Right lobe of liver (tissue), 6 donors: ENCODE measurements around the gene EXOC1L. TPM values are rescaled to one million over a fixed set of nuclear protein-coding genes. Genes with fewer than 3 reads are reported as not detected.

Experiments
- ATAC-seq, 4 donors: fragments of 200-7000 bp; cut with Tn5 transposase; one replicate each; pipeline ENCODE4 v1.9.1; 2020; ENCODE audit warnings: mild to moderate bottlenecking in 4 of 4, moderate library complexity in 4 of 4
- DNase-seq, 3 donors: peaks; one replicate each; pipeline ENCODE4 v3.0.0-alpha.2; 2020
- H3K27ac ChIP-seq, 3 donors: fragments of 200-600 bp; one replicate each; pipeline ENCODE4 v1.8.0; 2022
- H3K27me3 ChIP-seq, 2 donors: fragments of 200-600 bp; one replicate each; pipeline ENCODE4 v1.8.0; 2022
- H3K36me3 ChIP-seq, 4 donors: fragments of 200-600 bp; sonication (generic) in 1 of 4; one replicate each; pipeline versions ENCODE4 v1.5.1 to v1.8.0; 2017 to 2022; ENCODE audit warnings: control low read depth in 1 of 4
- H3K4me1 ChIP-seq, 4 donors: fragments of 200-600 bp; sonication (generic) in 1 of 4; one replicate each; pipeline versions ENCODE4 v1.5.1 to v1.8.0; 2017 to 2022; ENCODE audit warnings: control low read depth in 1 of 4
- H3K4me3 ChIP-seq, 3 donors: fragments of 200-600 bp; one replicate each; pipeline ENCODE4 v1.8.0; 2022
- H3K9me3 ChIP-seq, 4 donors: fragments of 200-600 bp; sonication (generic) in 1 of 4; one replicate each; pipeline versions ENCODE4 v1.5.1 to v1.8.0; 2017 to 2022; ENCODE audit warnings: control low read depth in 1 of 4
- POLR2A ChIP-seq: fragments of 450-650 bp; IDR thresholded peaks from one replicate; pipeline ENCODE4 v1.6.1; 2017; ENCODE audit warnings: antibody characterized with exemption, mild to moderate bottlenecking
- whole genome bisulfite sequencing: methylation state at CpG from one replicate; pipeline ENCODE4 v1.1.6; 2018; ENCODE audit warnings: low coverage, low lambda C conversion rate; ENCODE audit not compliant: insufficient coverage; ENCODE audit errors: missing lambda C conversion rate; 5-methylcytosine and 5-hydroxymethylcytosine counted together
- intact Hi-C, 2 donors: fragments of 100-400 bp; cut with DNase I; formaldehyde crosslinking; loops; one replicate each; pipeline versions ENCODE4 v1.11.2 to v1.14.1; 2022
- total RNA-seq, 6 experiments: library from RNA; depleted of rRNA in 2 of 6; stranded (reverse); fragments of >200 nt in 2 of 6; fragmentation: NEBNext Ultra II Directional in 3 of 6; extraction: Animal tissue kit (Norgen Biotek cat#: 25700) in 3 of 6; gene quantifications; one replicate each; pipeline versions ENCODE4 v1.1.0 to v1.2.4, GENCODE V29; 2016 to 2023
- TF ChIP-seq, protein P1 (sequence below), 4 donors: fragments of 200-600 bp in 3 of 4; fragments of 450-650 bp in 1 of 4; IDR thresholded peaks; one replicate each; pipeline versions ENCODE4 v1.5.1 to v1.8.0; 2016 to 2022; ENCODE audit warnings: antibody characterized with exemption in 4 of 4, mild to moderate bottlenecking in 2 of 4
- donor health status: DM: no; HTN: yes; CAD: no.
- donor health status: DM: no; HTN: no; CAD: no.
- donor health status: DM: no; HTN: no; CAD: no.
- donor health status: DM: no; HTN: yes; CAD: no.
- donor health status: DM: no; HTN: yes; CAD: no.

Gene EXOC1L
- total RNA-seq, 6 experiments from 2014 or later = not detected

DNA sequence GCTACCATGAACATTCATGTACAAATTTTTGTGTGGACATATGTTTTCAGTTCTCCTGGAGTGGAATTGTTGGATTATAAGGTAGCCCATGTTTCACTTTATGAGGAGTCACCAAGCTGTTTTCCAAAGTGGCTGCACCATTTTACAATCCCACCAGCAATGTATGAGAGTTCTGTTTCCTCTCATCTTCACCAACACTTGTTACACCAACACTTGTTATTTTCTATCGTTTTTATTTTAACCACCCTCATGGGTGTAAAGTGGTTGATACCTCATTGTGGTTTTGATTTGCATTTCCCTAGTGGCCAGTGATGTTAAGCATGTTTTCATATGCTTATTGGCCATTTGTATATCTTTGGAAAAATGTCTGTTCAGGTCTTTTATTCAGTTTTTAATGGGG is 38.0 kb downstream of the EXOC1L start:
- Histone ChIP-seq H3K4me3 (no peak overlapping the region), H3K27ac (no peak overlapping the region), H3K36me3 (peaks cover 0 to 8% (median 2%) of the 10 kb centered on the region in 4 donors), H3K4me1 (no peaks in the 10 kb centered on the region), H3K27me3 (no peaks in the 10 kb centered on the region), H3K9me3 (no peaks in the 10 kb centered on the region)
- intact Hi-C loops = no loop called here
- no peak for TF ChIP-seq POLR2A
- TF ChIP-seq, protein P1, sequence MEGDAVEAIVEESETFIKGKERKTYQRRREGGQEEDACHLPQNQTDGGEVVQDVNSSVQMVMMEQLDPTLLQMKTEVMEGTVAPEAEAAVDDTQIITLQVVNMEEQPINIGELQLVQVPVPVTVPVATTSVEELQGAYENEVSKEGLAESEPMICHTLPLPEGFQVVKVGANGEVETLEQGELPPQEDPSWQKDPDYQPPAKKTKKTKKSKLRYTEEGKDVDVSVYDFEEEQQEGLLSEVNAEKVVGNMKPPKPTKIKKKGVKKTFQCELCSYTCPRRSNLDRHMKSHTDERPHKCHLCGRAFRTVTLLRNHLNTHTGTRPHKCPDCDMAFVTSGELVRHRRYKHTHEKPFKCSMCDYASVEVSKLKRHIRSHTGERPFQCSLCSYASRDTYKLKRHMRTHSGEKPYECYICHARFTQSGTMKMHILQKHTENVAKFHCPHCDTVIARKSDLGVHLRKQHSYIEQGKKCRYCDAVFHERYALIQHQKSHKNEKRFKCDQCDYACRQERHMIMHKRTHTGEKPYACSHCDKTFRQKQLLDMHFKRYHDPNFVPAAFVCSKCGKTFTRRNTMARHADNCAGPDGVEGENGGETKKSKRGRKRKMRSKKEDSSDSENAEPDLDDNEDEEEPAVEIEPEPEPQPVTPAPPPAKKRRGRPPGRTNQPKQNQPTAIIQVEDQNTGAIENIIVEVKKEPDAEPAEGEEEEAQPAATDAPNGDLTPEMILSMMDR (IDR thresholded peaks at IDR 0.05) = no peak
- WGBS = 64% methylated on average over 1 of the region's 1 CpG
- no peak for DNase-seq
- ATAC-seq = no peak

GRCh38 chr4:55859711-55860110 is 40.1 kb downstream of the EXOC1L start:
- no peaks in the 10 kb centered on the region for H3K9me3 ChIP-seq
- H3K4me3 ChIP-seq = no peak overlapping the region
- WGBS = 57% methylated on average over 2 of the region's 2 CpGs
- no peak for DNase-seq
- TF ChIP-seq, protein P1 (IDR thresholded peaks at IDR 0.05) = no peak
- TF ChIP-seq POLR2A = no peak
- ATAC-seq = no peak
- intact Hi-C loops = no loop called here
- peaks cover 0 to 15% (median 2%) of the 10 kb centered on the region in 4 donors for H3K36me3 ChIP-seq
- H3K27me3 ChIP-seq = no peaks in the 10 kb centered on the region
- no peaks in the 10 kb centered on the region for H3K4me1 ChIP-seq
- H3K27ac ChIP-seq = no peak overlapping the region

DNA sequence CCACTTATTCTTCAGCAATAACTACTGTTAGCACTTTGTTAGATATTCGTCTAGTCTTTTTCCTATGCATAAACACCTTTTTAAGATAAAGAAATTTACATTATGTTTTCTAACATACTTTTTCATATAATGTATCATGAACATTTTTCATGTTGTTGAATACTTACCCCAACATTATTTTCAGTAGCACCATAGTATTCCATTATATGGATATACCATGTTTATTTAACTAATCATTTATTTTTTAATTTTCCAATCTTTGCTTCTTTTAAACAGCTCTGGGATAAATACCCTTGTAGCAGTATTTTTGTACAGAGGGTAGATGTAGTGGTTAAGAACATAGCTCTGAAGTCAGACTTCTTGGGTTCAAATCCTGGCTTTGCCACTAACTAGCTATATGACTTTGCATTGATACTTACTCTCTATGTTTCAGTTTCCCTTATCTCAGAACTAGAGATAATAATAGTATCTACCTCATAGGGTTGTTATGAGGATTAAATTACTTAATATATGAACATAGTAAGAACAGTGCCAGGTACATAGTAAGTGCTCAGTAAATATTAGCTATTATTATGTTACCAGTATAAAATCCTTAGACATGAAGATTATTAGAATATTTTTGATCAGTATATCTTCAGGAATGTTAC is 45.1 kb downstream of the EXOC1L start:
- intact Hi-C loops = no loop called here
- Histone ChIP-seq H3K4me1 (no peaks in the 10 kb centered on the region), H3K36me3 (peaks cover 0 to 32% (median 5%) of the 10 kb centered on the region in 4 donors), H3K9me3 (no peaks in the 10 kb centered on the region), H3K27me3 (no peaks in the 10 kb centered on the region), H3K27ac (no peak overlapping the region), H3K4me3 (no peak overlapping the region)
- TF ChIP-seq, protein P1 (IDR thresholded peaks at IDR 0.05) = no peak
- TF ChIP-seq POLR2A = no peak
- ATAC-seq = no peak
- WGBS = 89% methylated on average over 1 of the region's 1 CpG
- no peak for DNase-seq

DNA sequence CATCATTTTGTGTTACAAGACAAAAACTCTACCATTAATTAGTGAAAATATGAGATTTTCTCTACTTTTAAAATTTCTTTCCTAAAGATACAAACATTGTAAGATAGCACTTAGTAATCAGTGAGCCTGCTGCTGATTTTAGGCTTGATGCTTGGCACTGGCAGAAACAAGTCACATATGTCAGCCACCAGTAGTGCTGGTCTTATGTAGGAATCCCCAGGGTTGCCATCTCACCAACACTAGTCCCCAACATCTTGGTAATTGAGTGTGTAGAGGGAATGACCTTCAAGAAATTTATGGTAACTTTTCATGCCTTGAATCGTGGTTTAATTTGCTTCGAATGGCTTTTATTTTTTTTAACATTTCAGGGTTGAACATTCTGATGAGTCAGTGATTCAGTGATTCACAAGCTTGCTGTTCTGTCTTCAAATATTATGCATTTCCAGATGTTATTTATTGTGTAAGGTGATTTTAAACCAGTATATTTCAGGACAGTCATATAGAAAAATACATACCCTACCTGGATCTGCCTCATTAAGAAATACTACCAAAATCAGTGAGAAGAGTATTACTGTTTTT is 45.7 kb downstream of the EXOC1L start:
- H3K4me3 ChIP-seq = no peak overlapping the region
- no peak overlapping the region for H3K27ac ChIP-seq
- no peaks in the 10 kb centered on the region for H3K27me3 ChIP-seq
- no peaks in the 10 kb centered on the region for H3K4me1 ChIP-seq
- WGBS = 45% methylated on average over 2 of the region's 2 CpGs
- ATAC-seq (no peak), DNase-seq (no peak)
- intact Hi-C loops = no loop called here
- TF ChIP-seq, protein P1 (IDR thresholded peaks at IDR 0.05) = no peak
- TF ChIP-seq POLR2A = no peak
- peaks cover 0 to 31% (median 3%) of the 10 kb centered on the region in 4 donors for H3K36me3 ChIP-seq
- H3K9me3 ChIP-seq = no peaks in the 10 kb centered on the region
